Uterus (tissue), 2 donors: ENCODE data around the gene FHL1.

Source experiments
- POLR2A ChIP-seq, 2 donors: fragments of 450-650 bp; IDR thresholded peaks; one replicate each; pipeline ENCODE4 v1.6.1; 2016; ENCODE audit warnings: antibody characterized with exemption in 2 of 2, mild to moderate bottlenecking in 1 of 2, moderate library complexity in 1 of 2
- TF ChIP-seq, protein P1 (sequence below), 4 experiments: fragments of 200-600 bp in 2 of 4; fragments of 450-650 bp in 2 of 4; sonication (generic) in 2 of 4; IDR thresholded peaks; one replicate each; pipeline ENCODE4 v1.5.1; 2016 to 2019; ENCODE audit warnings: antibody characterized with exemption in 4 of 4, mild to moderate bottlenecking in 2 of 4, moderate library complexity in 1 of 4

DNA sequence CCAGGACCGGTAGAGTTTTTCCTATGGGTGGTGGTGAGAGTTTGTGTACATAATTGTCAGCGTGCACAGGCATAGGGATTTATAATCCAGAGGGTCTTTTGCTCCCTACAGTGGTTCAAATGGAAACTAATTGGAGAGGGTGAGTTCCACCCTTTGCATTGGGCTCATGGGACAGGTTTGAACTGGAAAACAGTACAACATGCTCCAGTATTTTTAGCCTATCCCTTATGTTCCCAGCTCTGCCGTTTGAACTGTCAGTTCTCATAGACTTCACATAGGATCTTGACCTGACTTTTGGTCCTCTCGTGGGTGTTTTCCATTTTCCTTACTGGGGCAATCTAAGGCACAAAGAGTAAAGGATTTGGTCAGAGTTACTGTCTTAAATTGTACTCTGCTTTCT, 31.8 kb downstream of the FHL1 start:
- TF ChIP-seq, protein P1, sequence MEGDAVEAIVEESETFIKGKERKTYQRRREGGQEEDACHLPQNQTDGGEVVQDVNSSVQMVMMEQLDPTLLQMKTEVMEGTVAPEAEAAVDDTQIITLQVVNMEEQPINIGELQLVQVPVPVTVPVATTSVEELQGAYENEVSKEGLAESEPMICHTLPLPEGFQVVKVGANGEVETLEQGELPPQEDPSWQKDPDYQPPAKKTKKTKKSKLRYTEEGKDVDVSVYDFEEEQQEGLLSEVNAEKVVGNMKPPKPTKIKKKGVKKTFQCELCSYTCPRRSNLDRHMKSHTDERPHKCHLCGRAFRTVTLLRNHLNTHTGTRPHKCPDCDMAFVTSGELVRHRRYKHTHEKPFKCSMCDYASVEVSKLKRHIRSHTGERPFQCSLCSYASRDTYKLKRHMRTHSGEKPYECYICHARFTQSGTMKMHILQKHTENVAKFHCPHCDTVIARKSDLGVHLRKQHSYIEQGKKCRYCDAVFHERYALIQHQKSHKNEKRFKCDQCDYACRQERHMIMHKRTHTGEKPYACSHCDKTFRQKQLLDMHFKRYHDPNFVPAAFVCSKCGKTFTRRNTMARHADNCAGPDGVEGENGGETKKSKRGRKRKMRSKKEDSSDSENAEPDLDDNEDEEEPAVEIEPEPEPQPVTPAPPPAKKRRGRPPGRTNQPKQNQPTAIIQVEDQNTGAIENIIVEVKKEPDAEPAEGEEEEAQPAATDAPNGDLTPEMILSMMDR (IDR thresholded peaks at IDR 0.05) = no peak
- no peak for TF ChIP-seq POLR2A (IDR thresholded peaks at IDR 0.05)
